GM21528 (cell line): ENCODE measurements around the gene SEM1.
"Not testable (repeated sequence)": the region's sequence is repeated elsewhere in the genome, so short reads cannot be mapped to it uniquely, and the experiment has no call there.

ENCODE experiments used
- ATAC-seq: cut with Tn5 transposase; IDR thresholded peaks from one replicate; pipeline ENCODE4 v1.9.1; 2021; ENCODE audit warnings: mild to moderate bottlenecking, moderate library complexity; ENCODE audit not compliant: unreplicated experiment, low FRiP score

The SEM1 gene

DNA sequence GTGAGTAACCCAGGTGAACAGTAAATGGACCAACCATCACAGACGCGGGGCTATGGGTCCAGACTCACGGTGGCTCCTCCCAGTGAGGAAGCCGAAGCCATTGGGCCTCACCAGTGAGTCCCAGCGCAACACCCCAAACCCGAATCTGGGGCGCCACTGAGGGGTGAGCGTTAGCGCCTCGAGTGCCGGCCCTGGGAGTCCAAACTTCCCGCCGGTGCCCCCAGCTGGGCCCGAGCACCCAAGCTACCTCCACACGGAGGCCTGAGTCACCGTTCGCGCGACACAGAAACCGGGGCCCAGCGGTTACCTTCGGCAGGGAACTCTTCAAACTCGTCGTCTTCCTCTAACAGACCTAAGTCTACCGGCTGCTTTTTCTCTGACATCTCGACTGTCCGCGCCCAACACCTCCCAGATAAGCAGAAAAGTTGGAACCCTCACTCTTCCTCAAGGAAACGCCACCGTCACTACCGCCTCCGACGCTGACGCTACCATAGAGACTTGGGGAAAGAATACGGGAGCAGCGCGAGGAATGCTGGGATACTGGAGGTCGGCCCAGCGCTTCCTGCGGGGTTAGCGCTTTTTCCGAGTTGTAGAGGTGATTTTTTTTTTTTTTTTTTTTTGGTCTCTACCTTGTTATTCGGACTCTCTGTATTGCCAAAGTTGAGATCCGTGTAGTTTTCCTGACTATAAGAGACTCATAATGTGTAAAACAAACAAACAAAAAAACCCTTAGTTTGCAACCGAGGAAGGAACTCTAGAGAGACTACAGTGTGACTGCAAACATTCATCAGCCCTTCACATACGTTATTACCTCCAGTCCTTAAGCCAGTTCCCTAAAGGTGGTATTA, at the start of gene SEM1:
Gene SEM1, minus strand, starts transcription at position 466 of the 848 bp plus-strand sequence. Its CDS starts 83 bp downstream, at position 383.
- ATAC-seq = peak; percentile 94

DNA sequence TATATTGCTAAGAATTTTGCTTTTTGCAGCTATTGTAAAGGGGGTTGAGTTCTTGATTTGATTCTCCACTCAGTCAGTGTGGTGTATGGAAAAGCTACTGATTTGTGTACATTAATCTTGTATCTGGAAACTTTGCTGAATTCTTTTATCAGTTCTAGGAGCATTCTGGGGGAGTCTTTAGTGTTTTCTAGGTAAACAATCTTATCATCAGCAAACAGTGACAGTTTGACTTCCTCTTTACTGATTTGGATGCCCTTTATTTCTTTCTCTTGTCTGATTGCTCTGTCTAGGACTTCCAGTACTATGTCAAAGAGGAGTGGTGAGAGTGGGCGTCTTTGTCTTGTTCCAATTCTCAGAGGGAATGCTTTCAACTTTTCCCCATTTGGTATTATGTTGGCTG, 48.2 kb upstream of the SEM1 start:
- not testable (repeated sequence) for ATAC-seq

GRCh38 chr7:96747418-96747940, 37.8 kb upstream of the SEM1 start:
- ATAC-seq = no peak

GRCh38 chr7:96740130-96740529, 30.5 kb upstream of the SEM1 start:
- no peak for ATAC-seq

- no peak for ATAC-seq
Observed at GRCh38 chr7:96739609-96740008, 30.0 kb upstream of the SEM1 start.

DNA sequence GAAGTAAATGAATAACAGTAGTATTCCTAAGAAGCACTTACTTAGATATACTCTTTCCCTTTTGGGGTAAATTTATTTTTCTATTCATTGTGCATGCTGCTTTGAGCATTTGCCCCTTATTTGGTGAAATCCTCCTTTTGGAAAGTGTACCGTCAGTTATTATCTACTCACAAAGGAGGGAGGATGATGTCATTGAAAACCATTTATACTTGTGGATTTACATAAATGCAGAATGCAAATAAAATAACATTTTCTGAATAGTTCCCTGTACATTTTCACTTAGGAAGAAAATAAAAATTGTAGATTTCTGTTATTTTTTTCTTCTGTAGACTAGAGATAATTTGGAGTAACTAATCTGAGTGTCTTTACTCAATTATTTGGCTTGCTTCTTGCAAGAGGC, 29.5 kb upstream of the SEM1 start:
- ATAC-seq = no peak

DNA sequence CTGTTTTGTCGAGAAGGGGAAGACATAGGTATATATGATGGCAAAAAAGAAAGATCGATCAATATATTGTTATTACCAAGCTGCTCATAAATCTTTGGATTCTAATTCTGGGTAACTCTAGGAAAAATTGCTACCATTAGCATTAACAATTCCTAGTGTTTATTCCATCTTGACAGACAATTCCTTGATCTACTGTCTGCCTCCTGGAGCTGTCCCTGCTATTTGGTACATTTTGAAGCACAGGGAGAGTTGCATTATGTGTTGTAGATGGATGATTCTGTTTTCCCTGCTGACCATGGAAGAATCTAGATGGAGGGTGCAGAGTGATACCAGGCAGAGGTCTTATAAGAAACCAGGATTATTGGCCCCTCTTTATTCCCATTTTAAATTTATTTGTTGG, 29.1 kb upstream of the SEM1 start:
- ATAC-seq = no peak

GRCh38 chr7:96737545-96738050, 28.0 kb upstream of the SEM1 start:
- ATAC-seq = no peak

GRCh38 chr7:96734343-96734742, 24.7 kb upstream of the SEM1 start:
- no peak for ATAC-seq

DNA sequence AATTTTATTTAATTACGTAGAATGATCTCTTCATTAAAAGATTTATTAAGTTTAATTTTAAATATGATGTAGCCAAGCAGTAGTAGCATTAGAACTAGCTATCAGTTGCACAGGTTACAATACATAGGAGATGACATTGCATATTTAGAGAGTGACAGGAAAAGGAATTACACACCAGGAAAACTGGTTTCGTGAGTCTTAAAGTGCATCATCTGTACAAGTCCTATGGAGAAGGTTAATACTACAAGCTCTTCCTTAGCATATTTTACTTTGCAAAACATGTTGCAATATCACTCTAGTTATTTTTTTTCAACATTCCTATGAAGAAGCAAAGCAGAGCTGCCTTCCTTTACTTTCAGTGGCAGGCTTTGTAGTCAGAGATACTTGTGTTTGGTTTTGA, 20.2 kb upstream of the SEM1 start:
- no peak for ATAC-seq

DNA sequence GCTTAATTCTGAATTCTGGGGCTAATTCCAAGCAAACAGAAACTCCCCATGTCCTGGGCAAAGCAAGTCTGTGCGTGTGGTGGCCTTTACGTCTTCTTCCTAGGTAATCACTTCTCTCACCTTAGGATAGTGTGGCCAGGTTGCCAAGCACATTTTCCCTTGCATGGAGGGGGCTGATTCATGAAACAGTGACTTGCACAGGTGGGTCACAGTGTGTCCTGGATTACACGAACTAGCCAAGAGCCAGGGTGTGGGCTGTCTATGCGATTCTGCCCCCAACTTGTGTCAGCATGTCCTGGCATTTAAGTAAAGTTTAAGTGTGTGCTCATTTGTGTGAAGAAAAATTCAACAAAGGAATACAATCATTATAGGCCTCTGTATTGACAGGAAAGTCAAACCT, 18.5 kb upstream of the SEM1 start:
- no peak for ATAC-seq

- ATAC-seq = no peak
Observed at GRCh38 chr7:96727534-96728088, 18.0 kb upstream of the SEM1 start.

- no peak for ATAC-seq
Observed at GRCh38 chr7:96723622-96724021, 14.0 kb upstream of the SEM1 start.

- ATAC-seq = not testable (repeated sequence)
Observed at GRCh38 chr7:96722928-96723327, 13.3 kb upstream of the SEM1 start.

GRCh38 chr7:96720843-96721242, 11.2 kb upstream of the SEM1 start:
- ATAC-seq = no peak

DNA sequence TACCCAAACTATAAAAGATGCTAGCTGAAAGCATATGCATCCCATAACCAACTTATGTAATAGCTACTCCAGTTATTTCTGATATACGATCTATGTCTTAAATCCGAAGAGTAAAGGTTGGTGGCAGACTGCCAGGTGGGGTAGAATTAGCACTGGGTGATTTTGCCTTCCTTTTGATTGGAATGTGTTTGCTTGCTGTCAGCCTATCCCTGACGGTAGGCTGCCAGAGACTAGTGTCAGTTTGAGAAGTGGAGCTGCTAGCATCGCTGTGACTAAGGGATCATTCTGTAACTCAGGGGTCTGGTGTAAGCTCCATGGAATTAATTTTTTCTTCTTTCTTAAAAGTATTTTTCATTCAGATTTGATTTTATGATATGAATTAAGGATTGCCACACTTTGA, 9.5 kb upstream of the SEM1 start:
- ATAC-seq = no peak

DNA sequence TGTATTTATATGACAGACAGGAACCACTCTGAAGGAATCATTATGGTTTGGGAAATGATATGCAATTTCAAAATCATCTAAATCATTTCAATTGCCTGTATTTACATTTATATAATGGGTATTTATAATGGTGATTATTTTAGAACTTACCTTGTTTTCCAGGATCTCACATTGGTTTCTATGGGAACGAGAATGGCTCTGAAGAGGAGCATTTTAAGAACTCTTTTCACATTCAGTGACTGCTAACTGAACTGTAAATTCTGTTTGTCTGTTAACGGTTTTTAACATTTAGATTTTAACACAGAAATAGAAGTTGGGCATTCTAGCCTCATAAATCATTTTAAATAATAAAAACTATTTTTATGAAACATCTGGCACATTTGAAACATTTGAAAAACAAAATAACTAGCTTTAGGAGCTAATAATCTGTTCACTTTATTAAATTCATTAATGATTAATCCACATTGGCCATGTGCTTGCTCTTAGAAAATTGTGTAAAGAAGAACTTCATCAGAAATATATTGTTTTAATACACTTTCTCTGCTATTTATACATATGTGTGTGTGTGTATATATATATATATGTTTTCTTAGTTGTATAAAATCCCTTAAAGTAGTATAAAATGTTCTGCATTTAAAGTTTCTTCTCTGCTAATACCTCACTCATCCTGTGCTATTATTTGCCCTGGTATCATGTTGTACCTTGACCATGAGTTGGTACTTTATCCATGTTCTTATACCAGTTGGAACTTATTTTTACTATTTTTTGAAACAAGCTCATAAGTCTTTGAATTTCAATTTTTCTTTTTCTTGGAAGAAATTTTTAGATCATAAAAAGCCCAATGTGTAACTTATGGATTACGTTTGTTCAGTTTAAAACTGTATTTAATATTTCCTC, 8.7 kb upstream of the SEM1 start:
- no peak for ATAC-seq

DNA sequence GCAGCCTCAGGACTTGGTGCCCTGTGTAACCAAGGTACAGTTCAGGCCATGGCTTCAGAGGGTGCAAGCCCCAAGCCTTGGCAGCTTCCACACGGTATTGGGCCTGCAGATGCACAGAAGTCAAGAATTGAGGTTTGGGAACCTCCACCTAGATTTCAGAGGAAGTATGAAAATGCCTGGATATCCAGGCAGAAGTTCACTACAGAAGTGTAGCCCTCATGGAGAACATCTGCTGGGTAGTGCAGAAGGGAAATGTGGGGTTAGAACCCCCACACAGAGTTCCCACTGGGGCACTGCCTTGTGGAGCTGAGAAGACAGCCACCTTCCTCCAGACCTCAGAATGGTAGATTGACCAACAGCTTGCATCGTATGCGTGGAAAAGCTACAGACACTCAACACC, 3.4 kb upstream of the SEM1 start:
- ATAC-seq = no peak

GRCh38 chr7:96710544-96710943, 898 bp upstream of the SEM1 start:
- ATAC-seq = no peak

- peak; percentile 17 for ATAC-seq
Observed at GRCh38 chr7:96708872-96709271, 774 bp downstream of the SEM1 start.
